Large intestine (tissue), 3 donors: ENCODE results near the gene AARS2. TPM values are rescaled to one million over a fixed set of nuclear protein-coding genes. Genes with fewer than 3 reads are reported as not detected.

Experiments
- DNase-seq, 2 donors: peaks; one replicate each; pipeline versions ENCODE4 v3.0.0 to v3.0.0-alpha.2; 2013
- H3K27ac ChIP-seq: one replicate; pipeline ENCODE4 v1.5.1; 2013; ENCODE audit warnings: low read length
- H3K27me3 ChIP-seq: 2 replicates; pipeline ENCODE4 v1.6.1; 2013; ENCODE audit warnings: low read length; ENCODE audit not compliant: control insufficient read depth, insufficient read depth
- H3K36me3 ChIP-seq: 2 replicates; pipeline ENCODE4 v1.6.1; 2013; ENCODE audit warnings: low read length; ENCODE audit not compliant: control insufficient read depth, insufficient read depth
- H3K4me1 ChIP-seq: one replicate; pipeline ENCODE4 v1.6.1; 2013; ENCODE audit warnings: low read length; ENCODE audit not compliant: control insufficient read depth, insufficient read depth
- H3K4me3 ChIP-seq: one replicate; pipeline ENCODE4 v1.5.1; 2013; ENCODE audit warnings: low read length
- H3K9me3 ChIP-seq: one replicate; pipeline ENCODE4 v1.6.1; 2013; ENCODE audit warnings: mild to moderate bottlenecking, low read depth, low read length, moderate library complexity; ENCODE audit not compliant: control insufficient read depth
- WGBS: methylation state at CpG from one replicate; pipeline ENCODE4 v1.1.5; 2013; ENCODE audit warnings: low lambda C conversion rate; ENCODE audit not compliant: insufficient coverage; 5-methylcytosine and 5-hydroxymethylcytosine counted together
- polyA plus RNA-seq: library from polyadenylated mRNA; unstranded; fragments of 120-200 nt; gene quantifications from one replicate; pipeline ENCODE4 v1.2.1, GENCODE V29; 2013

The AARS2 gene
- polyA plus RNA-seq, 1 donor = 14.3 TPM

- H3K36me3 ChIP-seq = no peaks in the 10 kb centered on the region
- WGBS = no CpG with 5 or more reads among the region's 109 CpGs
- no peak overlapping the region for H3K27ac ChIP-seq
- peaks cover 5% of the 10 kb centered on the region for H3K4me1 ChIP-seq
- peaks cover 9% of the 10 kb centered on the region for H3K9me3 ChIP-seq
- H3K4me3 ChIP-seq = no peak overlapping the region
- peak in 1 of 2 donors; percentile 49 for DNase-seq
- peaks cover 93% of the 10 kb centered on the region for H3K27me3 ChIP-seq
These were observed 37.1 kb downstream of the AARS2 start for GRCh38 chr6:44275749-44276648.

GRCh38 chr6:44275271-44275748 lies 37.8 kb downstream of the AARS2 start:
- Histone ChIP-seq H3K4me3 (no peak overlapping the region), H3K4me1 (peaks cover 5% of the 10 kb centered on the region), H3K36me3 (no peaks in the 10 kb centered on the region), H3K27me3 (peaks cover 89% of the 10 kb centered on the region), H3K9me3 (peaks cover 9% of the 10 kb centered on the region), H3K27ac (no peak overlapping the region)
- DNase-seq = no peak
- no CpG with 5 or more reads among the region's 59 CpGs for WGBS

GRCh38 chr6:44273617-44274016 lies 39.5 kb downstream of the AARS2 start:
- no peaks in the 10 kb centered on the region for H3K36me3 ChIP-seq
- H3K9me3 ChIP-seq = peaks cover 9% of the 10 kb centered on the region
- no CpG with 5 or more reads among the region's 1 CpG for WGBS
- H3K27me3 ChIP-seq = peaks cover 89% of the 10 kb centered on the region
- H3K4me1 ChIP-seq = peaks cover 5% of the 10 kb centered on the region
- H3K27ac ChIP-seq = no peak overlapping the region
- no peak overlapping the region for H3K4me3 ChIP-seq
- DNase-seq = no peak

GRCh38 chr6:44272999-44273566 lies 40.1 kb downstream of the AARS2 start:
- no peak overlapping the region for H3K27ac ChIP-seq
- no peak for DNase-seq
- no peak overlapping the region for H3K4me3 ChIP-seq
- H3K4me1 ChIP-seq = peaks cover 5% of the 10 kb centered on the region
- H3K9me3 ChIP-seq = peaks cover 9% of the 10 kb centered on the region
- no CpG with 5 or more reads among the region's 23 CpGs for WGBS
- H3K27me3 ChIP-seq = peaks cover 89% of the 10 kb centered on the region
- H3K36me3 ChIP-seq = no peaks in the 10 kb centered on the region

GRCh38 chr6:44272529-44272928 lies 40.6 kb downstream of the AARS2 start:
- peaks cover 5% of the 10 kb centered on the region for H3K4me1 ChIP-seq
- no peak for DNase-seq
- no peaks in the 10 kb centered on the region for H3K36me3 ChIP-seq
- H3K9me3 ChIP-seq = peaks cover 9% of the 10 kb centered on the region
- H3K4me3 ChIP-seq = no peak overlapping the region
- WGBS = 86% methylated on average over 1 of the region's 3 CpGs
- no peak overlapping the region for H3K27ac ChIP-seq
- H3K27me3 ChIP-seq = peaks cover 85% of the 10 kb centered on the region

GRCh38 chr6:44271914-44272313 lies 41.2 kb downstream of the AARS2 start:
- Histone ChIP-seq H3K36me3 (no peaks in the 10 kb centered on the region), H3K4me1 (peaks cover 5% of the 10 kb centered on the region), H3K27ac (no peak overlapping the region), H3K4me3 (no peak overlapping the region), H3K27me3 (peaks cover 79% of the 10 kb centered on the region), H3K9me3 (peaks cover 9% of the 10 kb centered on the region)
- 75% methylated on average over 2 of the region's 3 CpGs for WGBS
- DNase-seq = no peak

GRCh38 chr6:44271406-44271723 lies 41.8 kb downstream of the AARS2 start:
- H3K4me3 ChIP-seq = no peak overlapping the region
- 90% methylated on average over 2 of the region's 6 CpGs for WGBS
- DNase-seq = no peak

GRCh38 chr6:44270526-44271405 lies 42.4 kb downstream of the AARS2 start:
- DNase-seq = no peak
- H3K27me3 ChIP-seq = peaks cover 69% of the 10 kb centered on the region
- H3K27ac ChIP-seq = no peak overlapping the region
- H3K9me3 ChIP-seq = peaks cover 6% of the 10 kb centered on the region
- no CpG with 5 or more reads among the region's 90 CpGs for WGBS
- no peak overlapping the region for H3K4me3 ChIP-seq
- no peaks in the 10 kb centered on the region for H3K36me3 ChIP-seq
- H3K4me1 ChIP-seq = no peaks in the 10 kb centered on the region

More at GRCh38 chr6:44271406-44271723, 41.8 kb downstream of the AARS2 start:
- no peak overlapping the region for H3K27ac ChIP-seq
- H3K36me3 ChIP-seq = no peaks in the 10 kb centered on the region
- H3K4me1 ChIP-seq = peaks cover 3% of the 10 kb centered on the region
- peaks cover 8% of the 10 kb centered on the region for H3K9me3 ChIP-seq
- H3K27me3 ChIP-seq = peaks cover 73% of the 10 kb centered on the region

- WGBS = no CpG with 5 or more reads among the region's 29 CpGs
- Histone ChIP-seq H3K27me3 (peaks cover 62% of the 10 kb centered on the region), H3K9me3 (peaks cover 1% of the 10 kb centered on the region), H3K27ac (no peak within 1 kb of the TSS), H3K36me3 (no peaks in the 10 kb centered on the region), H3K4me1 (no peaks in the 10 kb centered on the region), H3K4me3 (no peak within 1 kb of the TSS)
- no peak for DNase-seq
These were observed 43.1 kb downstream of the AARS2 start, which contains the start of gene TMEM151B for GRCh38 chr6:44269921-44270525. Gene TMEM151B (plus strand): TSS chr6:44270450. CDS start chr6:44270743, 293 bp downstream.
